G401.6 (cell line): ENCODE results near the gene SPINK8.

ENCODE experiments used
- FAIRE-seq: peaks from 2 replicates; lab custom pipeline; 2012; peaks lifted over from hg19 to GRCh38; lab: Jason Lieb, UNC

The SPINK8 gene

DNA sequence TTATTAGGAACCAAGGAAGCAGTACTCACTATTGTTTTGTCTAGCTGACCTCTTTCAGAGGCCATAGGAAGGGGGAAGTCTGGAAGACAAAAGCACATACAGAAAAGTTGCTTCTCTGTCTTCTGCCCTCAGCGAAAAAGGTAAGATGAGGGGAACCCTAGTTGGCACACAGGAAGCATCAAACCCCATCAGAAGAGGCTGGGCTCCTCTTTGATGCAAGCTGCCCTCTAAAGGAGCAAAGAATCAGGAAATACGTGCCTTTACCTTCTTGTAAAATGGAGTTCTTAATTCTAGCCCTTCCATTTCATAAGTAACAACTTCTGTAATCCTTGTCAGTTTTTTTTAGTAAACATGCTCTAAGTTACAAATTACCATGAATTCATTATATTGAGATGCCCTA, 12.5 kb downstream of the SPINK8 start:
- no peak for FAIRE-seq

DNA sequence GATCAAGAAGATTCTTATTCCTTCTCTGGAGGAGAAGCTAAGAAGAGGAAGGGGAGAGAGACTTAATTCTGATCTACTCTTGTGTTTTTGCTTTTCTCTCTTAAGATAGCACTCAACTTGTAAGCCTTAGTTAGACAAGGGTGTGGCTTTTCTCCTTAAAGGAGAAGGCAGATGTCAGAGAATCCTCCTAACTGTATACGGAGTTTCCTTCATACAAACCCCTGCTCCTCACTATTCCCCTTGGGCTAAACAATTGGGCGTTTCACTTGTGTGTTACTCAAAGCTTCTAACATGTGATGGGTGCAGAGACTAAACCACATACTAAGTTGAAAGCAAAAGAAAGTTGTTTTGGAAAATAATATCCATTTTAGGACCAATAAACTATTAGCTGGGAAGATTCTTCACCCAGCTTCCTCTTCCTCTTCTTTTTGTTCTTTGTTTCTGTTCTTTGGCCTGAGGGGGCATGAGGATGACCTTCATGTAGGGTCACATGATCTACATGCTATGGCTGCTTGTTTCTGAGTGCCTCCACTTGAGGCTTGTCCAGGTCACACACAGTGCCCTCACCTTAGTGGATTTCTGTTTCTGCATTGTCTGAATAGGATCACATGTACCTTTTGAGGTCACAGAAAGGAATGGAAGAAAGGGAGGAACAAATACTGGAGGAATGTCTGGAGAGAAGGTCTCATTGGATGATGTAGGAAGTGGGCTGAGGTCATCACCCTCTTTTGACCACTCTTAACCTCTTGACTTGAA, 14.6 kb downstream of the SPINK8 start:
- no peak for FAIRE-seq

DNA sequence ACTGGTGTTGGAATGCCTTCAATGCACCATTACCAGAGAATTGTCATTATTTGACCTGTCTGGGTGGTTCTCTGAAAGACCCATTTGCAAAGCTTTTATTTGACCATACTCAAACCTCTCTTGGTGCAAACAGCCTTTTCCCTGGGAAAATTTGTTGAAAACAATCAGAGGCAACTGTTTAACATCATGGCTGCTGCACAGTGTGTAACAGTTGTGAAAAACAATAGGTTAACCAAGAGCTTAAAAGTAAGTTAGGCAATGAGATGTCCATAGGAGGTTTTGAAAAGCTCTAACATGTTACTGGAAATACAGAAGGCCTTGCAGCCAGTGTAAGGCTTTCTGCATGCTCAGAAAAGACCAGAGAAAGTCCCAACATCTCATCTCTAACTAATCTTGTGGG, 18.9 kb downstream of the SPINK8 start:
- no peak for FAIRE-seq

DNA sequence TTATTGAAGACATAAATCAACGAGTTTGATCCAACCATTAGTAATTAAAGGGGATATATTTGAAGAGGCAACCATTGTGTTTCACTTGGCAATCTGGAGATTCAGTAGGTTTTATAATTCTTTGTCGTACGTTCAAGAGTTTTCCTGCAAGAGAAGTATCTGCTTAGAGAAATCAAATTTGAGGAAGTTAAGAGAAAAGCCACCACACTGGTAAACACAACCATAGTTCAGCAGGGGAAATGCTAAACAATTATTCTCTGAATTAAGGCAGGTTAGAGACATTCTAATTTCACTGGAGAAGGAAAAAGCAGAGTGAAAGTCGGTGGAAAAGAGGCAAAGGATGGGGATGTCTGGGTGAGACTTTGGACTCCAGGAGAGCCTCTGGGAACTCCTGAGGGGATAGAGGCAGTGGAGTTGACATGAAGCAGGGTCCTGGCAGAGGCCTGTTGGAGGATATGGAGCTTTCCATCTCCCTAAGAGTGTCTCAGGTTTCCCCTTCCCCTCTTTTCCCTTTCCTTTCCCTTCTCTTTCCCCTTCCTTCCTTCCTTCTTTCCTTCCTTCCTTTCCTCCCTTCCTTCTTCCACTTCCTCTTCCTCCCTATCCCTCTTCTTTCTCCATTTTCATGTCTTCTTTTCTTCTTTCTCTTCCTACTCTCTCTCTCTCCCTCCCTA, 26.5 kb downstream of the SPINK8 start:
- no peak for FAIRE-seq

DNA sequence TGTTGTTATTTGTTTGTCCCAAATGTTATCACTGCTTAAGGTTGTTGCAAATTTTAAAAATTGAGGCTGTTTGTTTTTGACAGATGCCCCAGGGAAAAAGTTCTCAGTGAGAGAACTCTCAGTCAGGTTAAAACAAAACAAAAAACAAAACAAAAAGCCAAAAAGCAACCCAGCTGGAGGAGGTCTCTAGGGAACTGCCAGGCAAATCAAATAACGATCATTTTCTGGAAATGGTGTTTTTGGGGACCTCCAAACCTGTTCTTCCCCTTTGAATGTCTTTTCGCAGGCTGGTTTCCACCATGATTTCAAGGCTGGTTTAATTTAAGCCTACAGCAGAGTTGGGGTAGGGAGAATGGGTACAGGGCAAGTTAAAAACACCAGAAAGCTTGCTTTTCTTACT, 27.2 kb downstream of the SPINK8 start:
- FAIRE-seq: no peak

DNA sequence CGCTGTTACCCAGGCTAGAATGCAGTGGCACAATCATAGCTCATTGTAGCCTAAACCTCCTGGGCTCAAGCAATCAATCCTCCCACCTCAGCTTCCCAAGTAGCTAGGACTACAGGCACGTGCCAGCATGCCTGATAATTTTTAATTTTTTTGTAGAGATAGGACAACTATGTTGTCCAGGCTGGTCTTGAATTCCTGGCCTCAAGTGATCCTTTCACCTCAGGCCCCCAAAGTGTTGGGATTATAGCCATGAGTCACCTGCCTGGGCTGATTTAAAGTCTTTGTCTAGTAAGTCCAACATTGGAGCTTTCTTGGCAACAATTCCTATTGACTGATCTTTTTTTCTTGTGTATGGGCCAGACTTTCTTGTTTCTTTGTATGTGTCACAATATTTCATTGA, 28.1 kb downstream of the SPINK8 start:
- FAIRE-seq: no peak

DNA sequence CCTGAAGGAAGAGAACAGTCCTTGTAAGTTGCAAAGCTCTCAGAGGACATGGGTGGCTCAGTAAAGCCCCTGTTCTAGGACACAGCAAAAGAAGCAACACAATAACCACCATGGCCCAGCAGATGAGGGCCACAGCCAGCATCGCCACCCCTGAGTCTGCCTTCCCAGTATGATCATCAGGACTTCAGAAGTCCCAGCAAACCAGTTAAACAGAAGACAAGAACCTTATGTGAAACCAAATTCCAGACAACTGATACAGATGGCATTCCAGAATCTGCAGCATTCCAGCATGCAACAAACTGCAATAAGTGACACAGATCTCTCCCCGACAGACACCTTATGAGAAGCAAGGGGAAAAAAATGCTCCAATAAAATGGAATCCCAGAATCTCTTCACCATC, 30.4 kb downstream of the SPINK8 start:
- no peak for FAIRE-seq

DNA sequence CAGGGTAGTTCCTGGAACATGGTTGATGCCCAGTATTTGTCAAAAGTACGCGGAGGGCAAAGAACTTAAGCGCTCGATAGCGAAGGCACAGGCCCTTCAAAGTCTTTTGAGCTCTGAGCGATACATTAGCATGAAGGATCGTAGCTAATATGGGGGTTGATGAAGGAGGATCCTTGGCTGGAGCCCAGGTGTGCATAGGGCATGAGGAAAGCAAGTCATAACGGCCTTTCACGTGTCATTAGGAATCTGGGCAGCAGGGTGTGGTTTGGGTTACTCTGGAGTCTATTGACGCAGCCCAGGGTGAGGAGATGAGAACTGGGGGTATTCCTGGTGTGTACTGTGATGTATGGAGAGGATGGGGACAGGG, 31.7 kb downstream of the SPINK8 start:
- no peak for FAIRE-seq

DNA sequence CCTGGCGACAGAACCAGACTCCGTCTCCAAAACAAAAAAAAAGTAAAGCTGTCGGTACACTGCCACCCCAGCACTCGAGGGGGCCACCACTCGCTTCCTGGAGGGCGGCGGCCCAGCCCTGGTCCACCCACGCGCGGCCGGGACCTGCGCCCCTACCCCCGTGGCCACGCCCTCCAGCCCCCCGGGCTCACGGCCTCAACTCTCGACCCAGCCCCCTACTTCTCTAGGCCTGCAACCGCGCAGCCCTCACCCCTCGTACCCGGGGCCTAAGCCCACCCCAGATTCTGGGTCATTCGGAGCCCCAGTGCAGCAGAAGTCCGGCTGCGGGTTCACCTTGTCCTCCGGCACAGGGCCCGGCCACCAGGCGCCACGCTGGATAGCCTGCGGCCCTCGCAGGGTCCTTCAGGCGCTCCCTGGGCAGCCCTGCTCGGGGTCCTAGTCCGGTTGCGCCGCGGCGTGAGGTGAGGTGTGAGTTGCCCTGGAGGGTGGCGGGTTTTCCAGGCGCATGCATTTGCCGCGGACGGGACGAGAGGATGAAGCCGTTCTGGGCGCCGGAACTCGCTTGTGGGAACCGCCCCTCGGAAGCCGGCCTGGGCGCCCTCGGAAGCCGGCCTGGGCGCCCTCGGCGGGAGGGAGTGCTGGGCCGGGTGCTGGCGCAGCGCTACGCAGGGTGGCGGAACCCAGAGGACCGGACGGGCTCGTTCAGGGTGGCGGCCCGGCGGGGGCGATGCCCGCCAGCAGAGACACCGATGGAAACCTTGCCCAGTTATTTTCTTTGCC, 32.3 kb downstream of the SPINK8 start, which contains the start of gene NME6:
Gene NME6 (minus strand): TSS at position 348 of the 780 bp plus-strand sequence.
- FAIRE-seq: peak; percentile 40

DNA sequence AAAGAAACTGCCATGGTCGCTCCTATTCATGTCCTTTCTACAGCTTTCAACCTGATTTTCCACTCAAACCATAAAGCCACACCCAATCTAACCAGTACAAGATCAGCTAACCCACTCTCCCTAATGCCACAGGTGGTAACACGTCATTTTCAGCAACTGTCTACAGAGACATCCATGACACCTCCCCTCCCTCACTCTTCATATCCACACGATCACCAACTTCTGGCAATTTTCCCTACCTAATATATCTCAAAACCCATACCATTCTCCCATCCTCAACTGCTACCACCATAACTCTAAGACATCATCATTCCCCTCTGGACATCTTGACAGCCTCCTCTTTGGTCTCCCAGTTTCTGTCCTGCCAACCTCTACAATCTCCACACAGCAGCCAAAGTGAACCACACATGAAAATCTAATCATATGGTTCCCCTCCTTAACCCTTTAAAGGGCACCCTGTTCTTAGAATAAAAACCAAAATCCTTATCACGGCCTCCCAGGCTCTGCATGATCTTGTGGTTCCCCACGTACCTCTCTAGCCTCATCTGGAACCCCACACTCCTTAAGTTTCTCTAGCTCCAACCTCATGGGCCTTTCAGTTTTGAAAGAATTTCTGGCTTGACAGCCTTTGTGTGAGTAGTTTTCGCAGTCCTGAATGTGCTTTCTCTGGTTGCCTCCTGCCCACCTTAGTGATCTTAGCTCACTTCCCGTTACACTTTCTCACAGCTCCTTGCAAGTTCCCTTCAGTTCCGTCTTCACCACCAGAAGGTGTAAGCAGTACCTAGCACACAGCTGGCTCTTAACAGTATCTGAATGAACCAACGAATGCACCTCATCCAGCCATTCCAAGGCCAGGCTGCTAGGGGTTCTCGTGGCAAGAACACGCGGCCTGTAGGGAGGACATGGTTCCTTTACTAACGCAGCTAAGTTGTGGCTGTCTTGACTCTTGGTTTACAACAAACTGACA, 33.4 kb downstream of the SPINK8 start:
- no peak for FAIRE-seq

DNA sequence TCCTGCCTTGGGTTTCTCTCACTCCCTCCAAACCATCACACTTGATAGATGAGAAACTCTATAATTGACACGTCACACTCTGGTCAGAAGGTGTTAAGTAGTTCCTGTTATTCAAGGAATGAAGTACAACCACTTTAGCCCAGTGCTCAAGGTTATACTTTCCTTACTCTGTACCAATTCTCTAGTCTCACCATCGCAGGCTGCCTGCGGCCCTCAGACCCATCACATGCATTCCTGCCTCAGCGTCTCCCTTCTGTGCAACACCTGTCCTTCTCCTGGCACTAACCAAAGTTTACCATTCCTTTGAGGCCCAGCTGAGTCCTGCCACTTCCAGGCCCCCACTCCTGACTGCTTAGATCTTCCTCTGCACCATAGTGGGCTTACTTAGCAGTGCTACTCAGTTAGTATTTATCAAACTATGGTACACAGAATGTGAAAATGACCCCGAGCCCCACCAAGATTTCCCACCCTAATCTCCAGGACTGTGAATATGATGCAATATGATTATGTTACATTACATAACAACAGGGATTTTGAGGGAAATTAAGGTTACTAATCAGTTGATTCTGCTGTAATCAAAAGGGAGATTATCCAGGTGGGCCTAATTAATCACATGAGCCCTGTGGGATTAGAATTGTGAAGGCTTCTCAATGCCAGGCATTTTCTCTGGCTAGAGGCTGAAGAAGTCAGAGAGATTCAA, 36.2 kb downstream of the SPINK8 start:
- FAIRE-seq: no peak

DNA sequence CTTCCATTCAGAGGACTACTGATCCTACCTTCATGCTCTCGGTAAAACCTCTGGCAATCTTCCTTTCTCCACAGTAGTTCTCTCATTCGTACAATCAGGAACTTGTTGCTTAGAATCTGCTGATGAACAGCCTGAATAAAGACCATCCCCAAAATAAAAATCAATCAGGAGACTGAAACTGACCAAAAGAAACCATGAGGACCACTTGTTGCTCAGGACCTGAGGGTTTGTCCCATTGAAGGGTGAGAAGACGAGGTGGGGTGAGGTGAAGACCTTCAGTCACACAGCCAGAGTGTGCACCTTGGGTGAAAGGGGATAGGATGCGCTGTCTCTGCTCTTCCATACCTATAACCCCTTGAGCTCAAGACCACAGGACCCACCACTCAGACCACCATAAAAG, 36.8 kb downstream of the SPINK8 start:
- FAIRE-seq: no peak

DNA sequence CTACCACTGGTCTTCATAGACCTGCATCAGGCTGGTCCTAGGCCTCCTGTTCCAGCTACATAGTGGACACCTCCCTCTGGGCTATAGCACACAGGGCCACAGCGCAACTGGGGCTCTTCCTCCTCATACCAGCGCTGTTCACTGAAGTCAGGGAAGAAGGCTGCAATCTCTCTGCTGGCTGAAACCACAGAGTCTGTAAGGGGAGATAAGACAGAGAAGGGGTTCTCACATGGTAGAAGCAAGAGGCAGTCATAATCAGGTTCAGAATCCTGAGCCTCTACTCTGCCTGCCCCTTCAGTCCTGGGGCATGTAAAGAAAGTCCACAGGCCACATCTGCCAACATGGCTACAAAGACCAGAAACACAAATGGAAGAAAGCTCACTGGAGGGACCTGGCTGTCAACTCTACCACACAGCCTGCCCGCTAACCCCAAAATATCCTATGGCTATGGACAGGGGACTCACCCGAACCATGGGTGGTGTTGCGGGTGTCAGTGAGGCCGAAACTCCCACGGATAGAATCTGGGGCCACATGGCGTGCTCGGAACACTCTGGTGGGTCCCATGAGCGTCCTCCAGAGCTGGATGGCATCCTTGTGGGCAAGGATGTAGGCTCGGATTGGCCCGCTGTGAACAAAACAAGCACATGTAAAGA, 38.7 kb downstream of the SPINK8 start:
- FAIRE-seq: no peak

DNA sequence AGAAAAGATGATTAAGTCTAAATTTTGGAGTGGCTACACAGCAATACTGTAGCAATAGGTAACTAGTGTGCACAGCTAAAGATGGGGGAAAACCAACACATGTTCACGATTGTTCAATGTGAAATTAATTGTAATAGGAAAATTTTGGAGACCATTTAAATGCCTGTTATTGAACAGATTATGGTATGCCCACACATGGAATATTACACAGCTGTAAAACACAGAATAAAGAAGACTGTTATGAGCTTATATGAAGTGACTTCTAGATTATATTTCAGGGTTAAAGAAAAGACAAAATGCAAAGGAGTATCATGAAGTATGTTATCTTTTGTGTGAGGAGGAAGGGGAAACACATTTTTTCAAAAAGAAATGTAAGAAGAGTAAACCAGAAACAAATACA, 43.8 kb downstream of the SPINK8 start:
- no peak for FAIRE-seq

DNA sequence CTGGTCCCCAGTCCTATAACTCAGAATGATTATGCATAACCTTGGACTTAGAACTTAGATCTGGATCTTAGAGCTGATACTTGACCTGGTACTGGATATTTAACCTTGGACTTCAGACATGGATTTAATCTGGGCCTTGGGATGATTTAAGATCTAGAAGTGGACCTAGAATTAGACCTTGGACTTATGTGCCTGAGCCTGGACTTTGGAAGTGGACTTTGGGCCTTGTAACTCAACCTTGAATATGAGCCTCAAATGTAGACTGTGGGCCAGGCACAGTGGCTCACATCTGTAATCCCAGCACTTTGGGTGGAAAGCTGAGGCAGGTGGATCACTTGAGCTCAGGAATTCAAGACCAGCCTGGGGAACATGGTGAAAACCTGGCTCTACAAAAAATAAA, 46.4 kb downstream of the SPINK8 start:
- no peak for FAIRE-seq

DNA sequence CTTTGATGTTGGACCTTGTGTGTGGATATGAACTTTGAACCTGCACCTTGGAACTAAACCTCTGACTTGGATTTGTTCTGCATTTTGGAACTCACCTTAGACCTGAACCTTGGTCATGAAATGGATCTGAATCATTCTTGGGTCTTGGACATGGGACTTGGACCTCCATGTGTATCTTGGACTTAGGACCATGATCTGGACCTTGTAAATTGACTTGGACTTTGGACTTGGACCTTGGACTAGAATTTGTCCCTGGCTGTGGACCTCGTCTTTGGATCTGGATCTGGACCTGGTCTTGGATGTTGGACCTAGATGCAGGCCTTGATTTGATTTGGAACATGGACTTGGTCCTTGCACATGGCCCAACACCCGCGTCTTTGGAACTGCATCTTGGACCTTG, 47.2 kb downstream of the SPINK8 start:
- no peak for FAIRE-seq

DNA sequence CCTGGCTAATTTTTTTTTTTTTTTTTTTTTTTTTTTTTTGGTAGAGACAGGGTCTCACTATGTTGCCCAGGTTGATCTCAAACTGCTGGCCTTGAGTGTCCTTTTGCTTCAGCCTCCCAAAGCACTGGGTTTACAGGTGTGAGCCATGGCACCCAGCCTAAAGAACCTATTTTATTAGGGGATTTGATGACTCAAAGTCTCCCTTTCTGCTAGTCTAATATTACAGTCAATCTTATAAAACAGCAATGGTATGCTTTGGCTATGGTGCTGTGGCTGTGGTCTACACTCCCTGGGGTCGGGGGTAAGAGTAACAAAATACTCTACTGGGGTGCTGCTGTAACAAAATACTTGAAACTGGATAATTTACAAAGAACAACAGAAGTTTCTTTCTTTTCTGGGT, 47.8 kb downstream of the SPINK8 start:
- no peak for FAIRE-seq

DNA sequence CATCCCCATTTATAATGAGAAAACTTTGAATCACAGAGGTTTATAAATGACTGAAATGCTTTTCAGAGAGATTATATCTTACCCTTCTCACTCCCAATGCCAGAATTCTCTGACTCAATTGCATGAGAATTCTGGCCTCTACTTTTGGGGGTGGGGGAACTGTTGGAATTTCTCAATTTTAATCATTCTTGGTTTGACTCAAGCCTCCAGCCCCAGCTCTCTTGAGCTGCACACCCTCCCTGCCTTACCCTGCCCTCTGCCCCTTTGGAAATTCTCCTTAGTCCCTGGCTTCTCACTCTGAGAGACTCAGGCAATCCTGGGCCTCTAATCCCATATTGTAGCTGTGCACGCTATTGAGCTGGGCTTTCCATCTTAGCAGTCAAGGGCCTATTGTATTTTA, 48.3 kb downstream of the SPINK8 start:
- FAIRE-seq: no peak

DNA sequence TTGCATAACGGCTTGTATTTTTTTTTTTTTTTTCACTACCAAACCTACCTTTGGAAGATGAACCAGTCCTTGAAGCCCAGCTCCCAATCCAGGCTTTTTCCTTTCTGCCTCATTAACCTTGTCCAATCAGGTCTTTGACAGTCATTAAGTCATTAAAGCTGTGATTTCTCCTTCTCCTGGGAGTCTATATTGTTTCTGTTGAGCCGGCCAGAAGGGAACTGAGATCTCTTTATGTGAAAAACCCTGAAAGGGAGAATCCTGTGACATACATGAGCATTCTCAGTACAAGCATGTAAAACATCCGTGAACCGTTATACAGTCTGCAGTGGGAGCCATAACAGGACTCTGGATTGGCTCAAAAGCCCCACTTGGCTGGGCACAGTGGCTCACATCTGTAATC, 52.6 kb downstream of the SPINK8 start:
- FAIRE-seq: no peak

DNA sequence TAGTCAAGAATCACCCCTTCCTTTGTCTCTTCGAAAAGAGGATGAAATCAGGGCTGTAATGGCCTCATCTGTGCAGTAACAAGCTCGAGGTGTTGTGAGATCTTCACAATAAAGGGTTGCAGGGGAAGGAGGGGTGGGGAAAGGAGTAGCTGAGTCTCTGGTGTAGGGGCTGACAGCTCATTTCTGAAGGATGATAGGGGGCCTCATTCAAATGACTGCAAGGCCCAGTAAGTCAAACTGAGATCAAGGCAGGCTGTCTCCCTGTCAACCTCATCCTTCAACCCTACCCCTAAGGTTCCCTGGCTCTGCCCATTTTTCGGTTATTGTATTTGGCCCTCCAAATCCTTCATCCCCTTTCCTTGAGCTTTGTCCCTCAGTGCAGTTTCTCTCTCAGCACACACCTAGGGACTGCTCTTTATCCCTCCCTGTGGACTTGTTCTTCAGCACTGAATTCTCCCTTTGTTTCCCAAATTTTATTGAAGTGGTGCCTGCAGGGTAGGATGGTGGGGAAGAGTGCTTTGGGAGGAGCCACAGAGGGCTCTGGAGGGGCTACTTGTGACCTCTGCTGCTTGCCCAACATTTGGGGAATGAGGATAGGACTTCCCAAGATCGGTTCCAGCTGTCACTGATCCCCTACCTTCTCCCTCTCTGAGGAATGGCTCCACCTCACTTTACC, 54.4 kb downstream of the SPINK8 start:
- no peak for FAIRE-seq
